GM19351 (cell line): ENCODE results near the gene NTM.

Experiments used
- ATAC-seq: cut with Tn5 transposase; IDR thresholded peaks from one replicate; pipeline ENCODE4 v1.9.1; 2021; ENCODE audit warnings: mild to moderate bottlenecking, moderate library complexity; ENCODE audit not compliant: unreplicated experiment

The NTM gene

GRCh38 chr11:131682373-131683015 lies 312.1 kb downstream of the NTM start:
- no peak for ATAC-seq

- no peak for ATAC-seq
These were observed 312.7 kb downstream of the NTM start for GRCh38 chr11:131683131-131683530.

- no peak for ATAC-seq
These were observed 313.3 kb downstream of the NTM start for GRCh38 chr11:131683666-131684065.

- no peak for ATAC-seq
These were observed 314.0 kb downstream of the NTM start for GRCh38 chr11:131684111-131685060.

- no peak for ATAC-seq
These were observed 314.8 kb downstream of the NTM start for GRCh38 chr11:131685206-131685605.

GRCh38 chr11:131685906-131686305 lies 315.5 kb downstream of the NTM start:
- ATAC-seq, result no peak

- no peak for ATAC-seq
These were observed 316.4 kb downstream of the NTM start for GRCh38 chr11:131686836-131687235.

- no peak for ATAC-seq
These were observed 317.1 kb downstream of the NTM start for GRCh38 chr11:131687291-131688047.

- ATAC-seq, result peak; percentile 85
These were observed 317.8 kb downstream of the NTM start for GRCh38 chr11:131688048-131688693.

GRCh38 chr11:131689049-131689925 lies 318.9 kb downstream of the NTM start:
- no peak for ATAC-seq

- no peak for ATAC-seq
These were observed 319.9 kb downstream of the NTM start for GRCh38 chr11:131690362-131690761.

- no peak for ATAC-seq
These were observed 320.4 kb downstream of the NTM start for GRCh38 chr11:131690776-131691175.

- peak; percentile 55 for ATAC-seq
These were observed 321.0 kb downstream of the NTM start for GRCh38 chr11:131691181-131692041.

GRCh38 chr11:131692151-131692550 lies 321.7 kb downstream of the NTM start:
- ATAC-seq, result no peak

GRCh38 chr11:131692961-131693360 lies 322.5 kb downstream of the NTM start:
- no peak for ATAC-seq

- no peak for ATAC-seq
These were observed 323.3 kb downstream of the NTM start for GRCh38 chr11:131693756-131694155.

GRCh38 chr11:131694526-131695424 lies 324.4 kb downstream of the NTM start:
- ATAC-seq, result peak; percentile 92

GRCh38 chr11:131695889-131696429 lies 325.5 kb downstream of the NTM start:
- ATAC-seq, result no peak
